Trophoblast cell (in vitro differentiated cells and primary cell): ENCODE data around the gene APH1B.

Experiments used
- DNase-seq, 2 donors: peaks; one replicate each; pipeline ENCODE4 v3.0.0-alpha.2; 2016
- H2AFZ ChIP-seq: 2 replicates; pipeline ENCODE4 v1.6.1; 2013; ENCODE audit warnings: low read length, moderate library complexity, mild to moderate bottlenecking; ENCODE audit not compliant: insufficient read depth, poor library complexity
- H2AK5ac ChIP-seq: 2 replicates; pipeline ENCODE4 v1.6.1; 2013; ENCODE audit warnings: mild to moderate bottlenecking, low read length
- H2BK120ac ChIP-seq: 2 replicates; pipeline ENCODE4 v1.6.1; 2013; ENCODE audit warnings: low read length, mild to moderate bottlenecking, moderate library complexity; ENCODE audit not compliant: insufficient read depth, poor library complexity
- H2BK12ac ChIP-seq: 2 replicates; pipeline ENCODE4 v1.6.1; 2013; ENCODE audit warnings: mild to moderate bottlenecking, low read length, moderate library complexity
- H2BK5ac ChIP-seq: 2 replicates; pipeline ENCODE4 v1.6.1; 2013; ENCODE audit warnings: low read length, low read depth, moderate library complexity, mild to moderate bottlenecking; ENCODE audit not compliant: poor library complexity
- H3K14ac ChIP-seq: 2 replicates; pipeline ENCODE4 v1.6.1; 2013; ENCODE audit warnings: mild to moderate bottlenecking, low read length
- H3K18ac ChIP-seq: 2 replicates; pipeline ENCODE4 v1.6.1; 2013; ENCODE audit warnings: mild to moderate bottlenecking, low read length
- H3K23ac ChIP-seq: 2 replicates; pipeline ENCODE4 v1.6.1; 2013; ENCODE audit warnings: low read length
- H3K27ac ChIP-seq: 2 replicates; pipeline ENCODE4 v1.5.1; 2013; ENCODE audit warnings: low read depth, mild to moderate bottlenecking, inconsistent platforms, low read length, moderate library complexity
- H3K27me3 ChIP-seq: 2 replicates; pipeline ENCODE4 v1.6.1; 2013; ENCODE audit warnings: inconsistent platforms, mild to moderate bottlenecking, low read length, moderate library complexity; ENCODE audit not compliant: insufficient read depth
- H3K36me3 ChIP-seq, 2 experiments: 1 replicate in 1 of 2; 2 replicates in 1 of 2; pipeline ENCODE4 v1.6.1; 2013; ENCODE audit warnings: low read length in 2 of 2, mild to moderate bottlenecking in 2 of 2, moderate library complexity in 1 of 2; ENCODE audit not compliant: insufficient read depth in 2 of 2, control insufficient read depth in 1 of 2
- H3K4ac ChIP-seq: 2 replicates; pipeline ENCODE4 v1.6.1; 2013; ENCODE audit warnings: low read depth, mild to moderate bottlenecking, low read length, moderate library complexity
- H3K4me1 ChIP-seq, 2 experiments: 1 replicate in 1 of 2; 2 replicates in 1 of 2; pipeline ENCODE4 v1.6.1; 2013; ENCODE audit warnings: low read length in 2 of 2, mild to moderate bottlenecking in 2 of 2, moderate library complexity in 1 of 2; ENCODE audit not compliant: insufficient read depth in 2 of 2, control insufficient read depth in 1 of 2
- H3K4me2 ChIP-seq: 2 replicates; pipeline ENCODE4 v1.6.1; 2013; ENCODE audit warnings: inconsistent platforms, mild to moderate bottlenecking, low read length, moderate library complexity
- H3K4me3 ChIP-seq: 2 replicates; pipeline ENCODE4 v1.5.1; 2013; ENCODE audit warnings: mild to moderate bottlenecking, low read depth, low read length, inconsistent platforms
- H3K79me1 ChIP-seq: one replicate; pipeline ENCODE4 v1.6.1; 2013; ENCODE audit warnings: low read length
- H3K79me2 ChIP-seq: 2 replicates; pipeline ENCODE4 v1.6.1; 2013; ENCODE audit warnings: low read length, mild to moderate bottlenecking; ENCODE audit not compliant: control insufficient read depth, insufficient read depth, poor library complexity
- H3K9ac ChIP-seq: 2 replicates; pipeline ENCODE4 v1.6.1; 2013; ENCODE audit warnings: mild to moderate bottlenecking, low read length
- H3K9me3 ChIP-seq: 2 replicates; pipeline ENCODE4 v1.6.1; 2013; ENCODE audit warnings: low read depth, mild to moderate bottlenecking, control low read depth, inconsistent platforms, low read length; ENCODE audit not compliant: insufficient read depth
- H4K12ac ChIP-seq: 2 replicates; pipeline ENCODE4 v1.6.1; 2013; ENCODE audit warnings: low read depth, mild to moderate bottlenecking, low read length, moderate library complexity
- H4K8ac ChIP-seq: 2 replicates; pipeline ENCODE4 v1.6.1; 2013; ENCODE audit warnings: low read depth, mild to moderate bottlenecking, low read length, moderate library complexity
- H4K91ac ChIP-seq: one replicate; pipeline ENCODE4 v1.6.1; 2013; ENCODE audit warnings: low read depth, mild to moderate bottlenecking, low read length, moderate library complexity
- WGBS: extraction: QIAGEN DNeasy Blood & Tissue Kit; methylation state at CpG from one replicate; pipeline ENCODE4 v1.1.7; 2013; ENCODE audit warnings: missing lambda C conversion rate; ENCODE audit not compliant: insufficient read length, insufficient coverage; ENCODE audit errors: extremely low coverage; 5-methylcytosine and 5-hydroxymethylcytosine counted together

The APH1B gene

DNA sequence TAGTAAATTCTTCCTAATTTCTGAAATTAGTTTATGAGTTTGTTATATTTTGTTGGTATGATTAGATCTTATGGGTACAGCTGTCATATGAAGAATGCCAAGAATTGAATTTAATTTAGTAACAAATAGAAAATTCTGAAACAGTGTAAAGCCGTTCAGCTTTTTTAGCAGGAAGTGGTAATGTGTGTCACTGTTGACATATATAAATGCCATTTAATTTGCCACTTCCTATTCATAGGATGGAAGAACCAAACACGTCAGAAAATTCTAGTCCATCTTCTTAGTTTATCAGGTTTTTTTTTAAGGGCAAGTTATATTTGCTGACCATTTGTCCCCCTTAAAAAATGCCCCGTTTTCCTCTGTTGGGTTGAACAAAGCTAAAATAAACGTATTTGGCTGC is 45.0 kb upstream of the APH1B start:
- Histone ChIP-seq H4K91ac (no peak overlapping the region), H2BK5ac (no peak overlapping the region), H3K79me2 (no peaks in the 10 kb centered on the region), H3K4ac (no peak overlapping the region), H2BK120ac (no peak overlapping the region), H3K9ac (no peak overlapping the region), H3K4me3 (no peak overlapping the region), H3K27ac (no peak overlapping the region), H3K79me1 (peaks cover 2% of the 10 kb centered on the region), H4K8ac (no peak overlapping the region), H3K9me3 (peaks cover 1% of the 10 kb centered on the region), H3K36me3 (no peaks in the 10 kb centered on the region), H4K12ac (no peak overlapping the region), H3K4me2 (no peak overlapping the region), H3K14ac (no peak overlapping the region), H3K23ac (no peak overlapping the region), H2AK5ac (no peak overlapping the region), H3K27me3 (no peaks in the 10 kb centered on the region), H3K4me1 (peaks cover 4 to 6% of the 10 kb centered on the region in 2 experiments), H2BK12ac (no peak overlapping the region), H3K18ac (no peak overlapping the region), H2AFZ (no peak overlapping the region)
- no CpG with 5 or more reads among the region's 4 CpGs for WGBS
- DNase-seq: no peak

DNA sequence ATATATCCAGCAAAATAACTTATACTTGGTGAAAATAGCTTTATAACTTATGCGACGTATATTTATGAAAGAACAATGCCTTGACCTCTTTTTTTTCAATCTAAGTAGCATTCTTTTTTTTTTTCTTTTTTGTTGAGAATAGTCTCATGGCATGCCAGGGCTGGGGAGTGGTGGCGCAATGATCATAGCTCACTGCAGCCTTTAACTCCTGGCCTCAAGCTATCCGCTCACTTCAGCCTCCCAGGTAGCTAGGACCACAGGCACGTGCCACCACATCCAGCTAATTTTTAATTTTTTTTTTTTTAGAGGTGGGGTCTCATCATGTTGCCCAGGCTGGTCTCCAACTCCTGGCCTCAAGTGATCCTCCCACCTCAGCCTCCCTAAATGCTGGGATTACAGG is 44.5 kb upstream of the APH1B start:
- Histone ChIP-seq H4K8ac (no peak overlapping the region), H3K9me3 (peaks cover 1% of the 10 kb centered on the region), H3K79me2 (no peaks in the 10 kb centered on the region), H3K36me3 (no peaks in the 10 kb centered on the region), H3K23ac (no peak overlapping the region), H2BK120ac (no peak overlapping the region), H3K14ac (no peak overlapping the region), H3K27me3 (no peaks in the 10 kb centered on the region), H3K4me2 (no peak overlapping the region), H2BK12ac (no peak overlapping the region), H2BK5ac (no peak overlapping the region), H2AK5ac (no peak overlapping the region), H3K27ac (no peak overlapping the region), H3K79me1 (peaks cover 2% of the 10 kb centered on the region), H2AFZ (no peak overlapping the region), H4K91ac (no peak overlapping the region), H3K4me3 (no peak overlapping the region), H3K4ac (no peak overlapping the region), H3K9ac (no peak overlapping the region), H3K4me1 (peaks cover 4 to 6% of the 10 kb centered on the region in 2 experiments), H3K18ac (no peak overlapping the region), H4K12ac (no peak overlapping the region)
- whole genome bisulfite sequencing: no CpG with 5 or more reads among the region's 5 CpGs
- DNase-seq: peak; percentile 85 to 88

DNA sequence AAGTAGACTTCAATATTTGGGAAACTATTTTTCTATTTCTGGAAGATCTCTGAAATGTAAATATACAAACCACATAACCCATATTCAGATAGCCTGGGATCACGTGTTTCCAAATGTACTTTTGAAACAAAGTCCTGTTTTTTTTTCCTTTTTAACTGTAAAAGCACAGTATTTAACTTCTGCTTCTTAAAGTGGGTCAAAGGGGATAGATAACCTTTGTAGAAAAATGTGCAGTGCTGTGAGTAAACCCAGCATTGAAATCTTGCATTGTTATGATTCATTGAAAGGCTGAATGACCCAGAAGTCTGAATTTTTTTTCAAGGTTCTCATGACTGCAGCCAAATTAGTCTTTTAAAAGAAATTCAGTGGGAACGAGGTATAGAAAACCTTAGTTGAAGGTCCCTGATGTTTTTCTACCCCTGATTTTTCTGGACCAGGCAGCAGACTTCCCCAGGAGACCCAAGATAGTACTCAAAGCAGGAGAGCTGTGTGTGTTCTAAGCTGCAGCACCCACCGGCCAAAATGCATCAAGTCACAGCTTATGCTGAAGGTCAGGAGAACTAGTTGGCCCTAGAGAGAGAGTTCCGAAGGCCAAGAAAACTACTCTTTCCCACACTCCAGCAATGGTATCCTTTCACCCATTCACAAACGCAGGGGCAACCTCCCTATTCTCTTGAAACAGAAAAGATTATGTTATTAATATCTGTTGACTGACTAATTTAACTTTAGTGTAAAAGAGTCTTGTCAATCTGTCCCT is 43.6 kb upstream of the APH1B start:
- peak overlapping the region; percentile 78 for H3K18ac ChIP-seq
- H3K79me1 ChIP-seq: peaks cover 2% of the 10 kb centered on the region

DNA sequence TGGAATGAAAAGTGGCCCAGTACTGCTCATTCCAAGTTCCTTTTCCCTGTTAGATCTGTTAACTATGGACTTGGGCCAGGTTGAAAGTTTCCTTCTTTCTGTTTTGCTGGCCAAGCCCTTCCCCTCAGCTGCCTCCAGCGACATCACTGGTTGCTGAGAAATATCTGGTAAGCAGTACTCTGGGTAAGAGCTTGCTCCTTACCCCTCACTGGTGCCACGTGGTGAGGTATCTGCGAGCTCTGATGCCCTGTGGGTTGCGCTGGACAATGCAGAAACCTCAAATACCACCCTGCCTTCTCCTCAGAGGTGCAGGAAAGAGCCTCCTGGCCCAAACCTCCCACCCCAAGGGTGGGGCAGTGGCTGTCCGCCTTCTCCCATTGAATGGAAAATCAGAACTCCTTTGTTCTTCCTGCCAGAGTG is 42.9 kb upstream of the APH1B start:
- Histone ChIP-seq H3K4ac (peak overlapping the region; percentile 15), H2BK5ac (no peak overlapping the region), H3K27ac (no peak overlapping the region), H2AK5ac (no peak overlapping the region), H3K79me1 (peaks cover 2% of the 10 kb centered on the region), H3K14ac (no peak overlapping the region), H3K18ac (peak overlapping the region; percentile 29), H3K9me3 (peaks cover 1% of the 10 kb centered on the region), H2BK120ac (no peak overlapping the region), H3K27me3 (no peaks in the 10 kb centered on the region), H3K4me3 (no peak overlapping the region), H4K8ac (no peak overlapping the region), H2BK12ac (peak overlapping the region; percentile 73), H3K36me3 (no peaks in the 10 kb centered on the region), H3K23ac (no peak overlapping the region), H3K79me2 (no peaks in the 10 kb centered on the region), H3K4me2 (no peak overlapping the region), H4K91ac (no peak overlapping the region), H2AFZ (no peak overlapping the region), H3K9ac (no peak overlapping the region), H4K12ac (no peak overlapping the region), H3K4me1 (peaks cover 2 to 6% of the 10 kb centered on the region in 2 experiments)
- no CpG with 5 or more reads among the region's 5 CpGs for WGBS
- peak in 1 of 2 donors; percentile 52 for DNase-seq

More for the DNA sequence above, 43.6 kb upstream of the APH1B start:
- Histone ChIP-seq H3K14ac (peak overlapping the region; percentile 77), H2BK5ac (peak overlapping the region; percentile 21), H3K79me2 (no peaks in the 10 kb centered on the region), H2AFZ (no peak overlapping the region), H3K4me3 (no peak overlapping the region), H2AK5ac (no peak overlapping the region), H3K9ac (no peak overlapping the region), H4K8ac (no peak overlapping the region), H4K12ac (no peak overlapping the region), H3K4me1 (peaks cover 4 to 6% of the 10 kb centered on the region in 2 experiments), H3K27me3 (no peaks in the 10 kb centered on the region), H3K4ac (no peak overlapping the region), H3K36me3 (no peaks in the 10 kb centered on the region), H3K27ac (peak overlapping the region; percentile 19), H3K9me3 (peaks cover 1% of the 10 kb centered on the region), H4K91ac (peak overlapping the region; percentile 48), H3K23ac (no peak overlapping the region), H2BK120ac (no peak overlapping the region), H3K4me2 (no peak overlapping the region), H2BK12ac (peak overlapping the region; percentile 80)
- peak; percentile 60 to 90 for DNase-seq
- no CpG with 5 or more reads among the region's 5 CpGs for WGBS
